Natural killer cell (primary cell): ENCODE measurements around the gene NXF1. TPM values are rescaled to one million over a fixed set of nuclear protein-coding genes. Genes with fewer than 3 reads are reported as not detected.
A peak's percentile ranks its signal among the peaks of the same experiment; 100 is the strongest.

Source experiments
- ATAC-seq, 3 donors: fragments of 150-1000 bp in 2 of 3; fragments of 200-7000 bp in 1 of 3; cut with Tn5 transposase; 1 replicate in 1 of 3; 2 replicates in 2 of 3; pipeline ENCODE4 v1.10.0; 2021; ENCODE audit warnings: mild to moderate bottlenecking in 2 of 3, moderate library complexity in 2 of 3
- DNase-seq, 2 donors: peaks; one replicate each; pipeline versions ENCODE4 v3.0.0 to v3.0.0-alpha.2; 2013 to 2021; ENCODE audit warnings: mixed read lengths in 1 of 2
- H3K27ac ChIP-seq: one replicate; pipeline ENCODE4 v1.5.1; 2013; ENCODE audit warnings: mild to moderate bottlenecking, low read length
- H3K27me3 ChIP-seq: one replicate; pipeline ENCODE4 v1.6.1; 2013; ENCODE audit warnings: low read length; ENCODE audit not compliant: control insufficient read depth, insufficient read depth
- H3K36me3 ChIP-seq: one replicate; pipeline ENCODE4 v1.6.1; 2013; ENCODE audit warnings: low read length; ENCODE audit not compliant: control insufficient read depth, insufficient read depth
- H3K4me1 ChIP-seq: one replicate; pipeline ENCODE4 v1.6.1; 2013; ENCODE audit warnings: low read length; ENCODE audit not compliant: control insufficient read depth, insufficient read depth
- H3K4me3 ChIP-seq: one replicate; pipeline ENCODE4 v1.5.1; 2013; ENCODE audit warnings: low read length
- H3K9me3 ChIP-seq: one replicate; pipeline ENCODE4 v1.6.1; 2013; ENCODE audit warnings: low read length; ENCODE audit not compliant: control insufficient read depth, insufficient read depth
- H3K27ac Mint-ChIP-seq, 2 donors: one replicate each; pipeline ENCODE4 v1.8.0; 2022; ENCODE audit warnings: mild to moderate bottlenecking in 2 of 2, mixed read lengths in 2 of 2, moderate library complexity in 1 of 2
- H3K27me3 Mint-ChIP-seq, 2 donors: one replicate each; pipeline ENCODE4 v1.8.0; 2022; ENCODE audit warnings: low read depth in 2 of 2, mixed read lengths in 2 of 2
- H3K36me3 Mint-ChIP-seq: one replicate; pipeline ENCODE4 v1.8.0; 2022; ENCODE audit warnings: mixed read lengths
- H3K4me1 Mint-ChIP-seq, 2 donors: one replicate each; pipeline ENCODE4 v1.8.0; 2022; ENCODE audit warnings: mixed read lengths in 2 of 2
- H3K4me3 Mint-ChIP-seq: one replicate; pipeline ENCODE4 v1.8.0; 2022; ENCODE audit warnings: mild to moderate bottlenecking, moderate library complexity, mixed read lengths
- H3K9me3 Mint-ChIP-seq, 2 donors: one replicate each; pipeline ENCODE4 v1.8.0; 2022; ENCODE audit warnings: mixed read lengths in 2 of 2
- WGBS: methylation state at CpG from one replicate; pipeline ENCODE4 v1.1.7; 2013; ENCODE audit warnings: missing lambda C conversion rate; ENCODE audit not compliant: insufficient coverage; 5-methylcytosine and 5-hydroxymethylcytosine counted together
- intact Hi-C: fragments of 100-400 bp; cut with micrococcal nuclease; formaldehyde crosslinking; loops from one replicate; pipeline ENCODE4 v1.14.2; 2022
- total RNA-seq, 4 donors: library from RNA; stranded (reverse); fragments of 120-200 nt in 1 of 4; gene quantifications; one replicate each; pipeline versions ENCODE4 v1.2.3 to v1.2.4, GENCODE V29; 2013 to 2022
- TF ChIP-seq, protein P1 (sequence below): fragments of 200-600 bp; IDR thresholded peaks from one replicate; pipeline ENCODE4 v1.8.0; 2022; ENCODE audit warnings: antibody characterized with exemption

The NXF1 gene
- total RNA-seq, 3 donors from 2014 or later (not counting 1 experiment from before 2014, with no cell fraction given): 284 to 341 (median 319) TPM

GRCh38 chr11:62792202-62792575 lies 13.1 kb downstream of the NXF1 start:
- no peaks in the 10 kb centered on the region for H3K9me3 Mint-ChIP-seq
- Histone ChIP-seq H3K9me3 (no peaks in the 10 kb centered on the region), H3K4me3 (no peak overlapping the region), H3K27me3 (no peaks in the 10 kb centered on the region), H3K36me3 (peaks cover 57% of the 10 kb centered on the region), H3K27ac (peak overlapping the region; percentile 65), H3K4me1 (peaks cover 41% of the 10 kb centered on the region)
- H3K27me3 Mint-ChIP-seq: no peaks in the 10 kb centered on the region
- peaks cover 34 to 44% of the 10 kb centered on the region in 2 donors for H3K4me1 Mint-ChIP-seq
- intact Hi-C loops: loop anchor here (1.0 kb wide), 1 partner anchor 13 kb away; the partner anchor contains the start of gene NXF1
- TF ChIP-seq, protein P1, sequence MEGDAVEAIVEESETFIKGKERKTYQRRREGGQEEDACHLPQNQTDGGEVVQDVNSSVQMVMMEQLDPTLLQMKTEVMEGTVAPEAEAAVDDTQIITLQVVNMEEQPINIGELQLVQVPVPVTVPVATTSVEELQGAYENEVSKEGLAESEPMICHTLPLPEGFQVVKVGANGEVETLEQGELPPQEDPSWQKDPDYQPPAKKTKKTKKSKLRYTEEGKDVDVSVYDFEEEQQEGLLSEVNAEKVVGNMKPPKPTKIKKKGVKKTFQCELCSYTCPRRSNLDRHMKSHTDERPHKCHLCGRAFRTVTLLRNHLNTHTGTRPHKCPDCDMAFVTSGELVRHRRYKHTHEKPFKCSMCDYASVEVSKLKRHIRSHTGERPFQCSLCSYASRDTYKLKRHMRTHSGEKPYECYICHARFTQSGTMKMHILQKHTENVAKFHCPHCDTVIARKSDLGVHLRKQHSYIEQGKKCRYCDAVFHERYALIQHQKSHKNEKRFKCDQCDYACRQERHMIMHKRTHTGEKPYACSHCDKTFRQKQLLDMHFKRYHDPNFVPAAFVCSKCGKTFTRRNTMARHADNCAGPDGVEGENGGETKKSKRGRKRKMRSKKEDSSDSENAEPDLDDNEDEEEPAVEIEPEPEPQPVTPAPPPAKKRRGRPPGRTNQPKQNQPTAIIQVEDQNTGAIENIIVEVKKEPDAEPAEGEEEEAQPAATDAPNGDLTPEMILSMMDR: no peak
- peaks cover 9% of the 10 kb centered on the region for H3K36me3 Mint-ChIP-seq
- H3K4me3 Mint-ChIP-seq: peak overlapping the region; percentile 89
- H3K27ac Mint-ChIP-seq: peak overlapping the region; percentile 86 to 94
- 26% methylated on average over 10 of the region's 11 CpGs for WGBS
- no peak for DNase-seq
- no peak for ATAC-seq

DNA sequence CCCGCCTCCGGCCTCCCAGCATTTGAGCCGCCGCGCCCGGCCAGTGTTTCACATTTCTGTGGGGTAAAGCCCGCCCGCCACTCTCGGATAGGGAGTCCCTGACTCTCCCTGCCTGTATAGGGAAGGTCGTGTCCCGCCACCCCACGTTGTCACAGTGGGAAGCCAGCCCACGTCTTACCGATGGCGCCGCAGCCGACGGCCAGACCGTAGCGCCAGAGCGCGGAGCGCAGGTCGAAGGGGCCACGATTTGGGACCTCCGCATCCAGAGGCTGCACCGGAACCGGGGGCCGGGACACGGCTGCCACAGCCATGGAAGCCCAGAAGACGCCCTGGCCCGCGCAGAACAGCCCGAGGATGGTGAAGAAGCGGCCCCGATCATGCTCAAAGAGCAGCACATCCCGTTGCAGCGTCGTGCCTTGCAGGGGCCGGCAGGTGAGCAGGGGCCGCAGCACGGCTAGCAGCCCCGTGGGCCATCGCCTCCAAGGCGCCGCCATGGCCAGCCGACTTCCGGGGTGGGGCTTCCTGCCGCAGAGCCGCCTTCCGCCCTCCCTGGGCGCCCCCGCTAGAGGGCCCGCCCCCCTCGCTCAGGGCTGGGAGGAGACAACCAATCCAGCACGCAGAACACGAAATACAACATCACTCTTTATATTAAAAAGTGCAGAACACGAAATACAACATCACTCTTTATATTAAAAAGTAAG lies 13.6 kb downstream of the NXF1 start, which contains the start of gene TMEM223:
TMEM223 (minus strand) TSS at position 506 of the 701 bp plus-strand sequence; CDS start at position 494, 12 bp downstream.
- ATAC-seq: peak; percentile 77 to 85 (median 78)
- Histone ChIP-seq H3K27me3 (no peaks in the 10 kb centered on the region), H3K27ac (peak within 1 kb of the TSS; percentile 80), H3K9me3 (no peaks in the 10 kb centered on the region), H3K36me3 (peaks cover 52% of the 10 kb centered on the region), H3K4me3 (peak within 1 kb of the TSS; percentile 95), H3K4me1 (peaks cover 41% of the 10 kb centered on the region)
- intact Hi-C loops: loop anchor here (1.0 kb wide), 1 partner anchor 14 kb away; the partner anchor contains the start of gene NXF1
- H3K4me1 Mint-ChIP-seq: peaks cover 34 to 46% of the 10 kb centered on the region in 2 donors
- H3K27ac Mint-ChIP-seq: peak within 1 kb of the TSS; percentile 86 to 94
- no peaks in the 10 kb centered on the region for H3K27me3 Mint-ChIP-seq
- peak; percentile 86 to 93 for DNase-seq
- TF ChIP-seq, protein P1: no peak
- under 1% methylated on average over 58 of the region's 58 CpGs for WGBS
- no peaks in the 10 kb centered on the region for H3K9me3 Mint-ChIP-seq
- peak within 1 kb of the TSS; percentile 89 for H3K4me3 Mint-ChIP-seq
- H3K36me3 Mint-ChIP-seq: peaks cover 9% of the 10 kb centered on the region

DNA sequence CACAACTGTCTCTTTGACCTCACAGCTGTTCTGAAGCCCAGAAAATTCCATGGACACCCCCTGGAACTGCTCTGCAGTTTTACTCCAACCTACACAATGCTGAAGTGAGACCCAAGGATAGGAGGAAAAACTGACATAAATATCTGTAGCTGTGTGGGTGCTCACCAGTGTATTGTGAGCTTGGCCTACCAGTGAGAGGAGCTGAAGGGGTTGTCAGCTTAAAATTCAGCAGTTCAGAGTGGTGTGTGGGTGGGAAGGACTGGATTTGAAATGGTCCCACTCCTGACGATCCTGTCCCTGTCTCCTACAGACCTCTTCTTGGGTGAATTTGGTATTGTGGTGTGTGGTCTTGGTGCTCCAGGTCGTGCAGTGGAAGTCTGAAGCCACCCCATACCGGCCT lies 15.7 kb downstream of the NXF1 start:
- DNase-seq: no peak
- WGBS: 86% methylated on average over 3 of the region's 3 CpGs
- Mint-ChIP-seq H3K4me3 (peak overlapping the region; percentile 75), H3K27me3 (no peaks in the 10 kb centered on the region), H3K27ac (peak overlapping the region; percentile 86 to 94), H3K9me3 (no peaks in the 10 kb centered on the region), H3K36me3 (peaks cover 6% of the 10 kb centered on the region), H3K4me1 (peaks cover 42 to 50% of the 10 kb centered on the region in 2 donors)
- no peak for ATAC-seq
- H3K27me3 ChIP-seq: no peaks in the 10 kb centered on the region
- no peak overlapping the region for H3K27ac ChIP-seq
- TF ChIP-seq, protein P1: no peak
- H3K4me3 ChIP-seq: no peak overlapping the region
- no peaks in the 10 kb centered on the region for H3K9me3 ChIP-seq
- H3K4me1 ChIP-seq: peaks cover 48% of the 10 kb centered on the region
- intact Hi-C loops: no loop called here
- peaks cover 32% of the 10 kb centered on the region for H3K36me3 ChIP-seq
